NCI-H82 treated with DMSO at 0.1 percent for 48 hours (cell line): ENCODE measurements around the gene RRN3.
A peak's percentile ranks its signal among the peaks of the same experiment; 100 is the strongest.
"Not testable (repeated sequence)": the region's sequence is repeated elsewhere in the genome, so short reads cannot be mapped to it uniquely, and the experiment has no call there.

Experiments used
- DNase-seq: peaks from one replicate; lab custom pipeline; 2025; ENCODE audit not compliant: unreplicated experiment; lab: John Stamatoyannopoulos, UW

Gene RRN3

DNA sequence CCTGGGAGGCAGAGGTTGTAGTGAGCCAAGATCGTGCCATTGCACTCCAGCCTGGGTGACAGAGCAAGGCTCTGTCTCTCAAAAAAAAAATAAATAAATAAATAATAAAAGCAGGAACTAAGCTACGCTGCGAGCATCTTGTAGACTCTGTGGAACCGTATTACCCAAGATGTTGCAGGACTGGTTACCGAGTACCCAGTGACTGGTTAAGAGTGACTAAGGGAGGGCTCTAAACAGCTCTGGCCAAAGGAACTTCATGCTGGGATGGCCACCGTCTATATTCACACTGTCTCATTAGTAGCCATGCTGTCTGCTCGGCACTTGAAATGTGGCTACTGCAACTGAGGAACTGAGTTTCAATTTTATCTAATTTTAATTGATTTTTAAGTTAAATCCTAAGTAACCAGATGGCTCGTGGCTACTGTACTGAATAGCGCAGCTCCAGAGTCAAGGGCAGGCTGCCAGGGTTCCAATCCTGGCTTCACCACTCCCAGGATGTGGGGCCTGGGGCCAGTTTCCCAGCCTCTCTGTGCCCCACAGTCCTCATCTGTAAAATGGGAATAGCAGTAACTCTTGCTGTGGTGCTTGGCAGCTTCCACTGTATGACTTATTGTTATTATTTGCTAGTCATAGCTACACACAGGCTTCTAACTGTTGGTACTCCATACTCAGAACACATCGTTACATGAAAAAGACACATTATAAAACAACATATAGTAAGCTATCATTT is 41.2 kb downstream of the RRN3 start:
- DNase-seq = no peak

DNA sequence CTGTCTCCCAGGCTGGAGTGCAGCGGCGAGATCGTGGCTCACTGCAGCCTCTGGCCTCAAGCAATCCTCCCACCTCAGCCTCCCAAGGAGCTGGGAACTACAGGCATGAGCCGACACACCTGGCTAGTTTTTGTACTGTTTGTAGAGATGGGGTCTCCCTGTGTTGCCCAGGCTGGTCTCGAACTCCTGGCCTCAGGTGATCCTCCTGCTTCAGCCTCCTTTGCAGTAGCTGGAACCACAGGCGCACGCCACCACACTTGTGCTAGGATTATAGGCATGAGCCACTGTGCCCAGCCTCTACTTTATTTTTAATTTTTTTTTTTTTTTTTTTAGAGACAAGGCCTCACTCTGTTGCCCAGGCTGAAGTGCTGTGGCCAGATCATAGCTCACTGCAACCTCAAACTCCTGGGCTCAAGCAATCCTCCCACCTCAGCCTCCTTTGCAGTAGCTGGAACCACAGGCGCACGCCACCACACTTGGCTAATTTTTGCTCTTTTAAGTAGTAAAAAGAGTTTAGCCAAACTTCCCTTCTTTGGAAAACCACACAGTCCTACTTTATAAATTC is 42.6 kb downstream of the RRN3 start:
- DNase-seq = no peak

DNA sequence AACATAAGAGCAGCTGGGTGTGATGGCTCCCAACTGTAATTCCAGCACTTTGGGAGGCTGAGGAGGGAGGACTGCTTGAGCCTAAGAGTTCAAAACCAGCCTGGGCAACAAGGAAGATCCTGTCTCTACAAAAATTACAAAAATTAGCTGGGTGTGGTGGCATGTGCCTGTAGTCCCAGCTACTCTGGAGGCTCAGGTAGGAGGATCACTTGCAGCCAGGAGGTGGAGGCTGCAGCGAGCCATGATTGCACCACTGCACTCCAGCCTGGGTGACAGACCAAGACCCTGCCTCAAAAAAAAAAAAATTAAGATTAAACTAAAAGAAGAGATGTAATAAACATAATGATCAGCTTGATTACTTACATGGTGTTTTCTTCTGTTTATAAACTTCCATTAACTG is 43.6 kb downstream of the RRN3 start:
- not testable (repeated sequence) for DNase-seq

DNA sequence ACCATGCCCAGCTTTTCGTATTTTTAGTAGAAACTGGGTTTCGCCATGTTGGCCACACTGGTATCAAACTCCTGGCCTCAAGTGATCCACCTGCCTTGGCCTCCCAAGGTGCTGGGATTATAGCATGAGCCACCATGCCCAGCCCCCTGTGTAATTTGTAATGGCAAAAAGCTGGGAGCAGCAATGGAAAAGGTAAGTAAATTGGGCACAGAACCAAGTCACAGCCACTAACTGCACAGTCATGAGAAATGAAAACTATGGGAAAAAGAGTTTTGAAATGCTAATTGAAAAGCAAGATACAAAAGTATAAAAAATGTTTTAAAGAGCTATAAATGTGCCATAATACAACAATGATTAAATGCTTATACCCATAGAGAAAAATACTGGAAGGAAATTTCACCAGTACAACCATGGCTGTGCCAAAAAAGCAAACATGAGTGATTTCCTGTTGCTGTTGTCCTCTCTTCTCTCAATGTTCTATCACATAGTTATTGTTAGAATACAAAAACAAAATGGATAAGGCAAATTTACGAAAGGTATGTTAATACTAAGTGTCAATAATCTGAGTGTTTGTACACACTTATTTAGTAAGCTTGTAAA is 44.4 kb downstream of the RRN3 start:
- no peak for DNase-seq

DNA sequence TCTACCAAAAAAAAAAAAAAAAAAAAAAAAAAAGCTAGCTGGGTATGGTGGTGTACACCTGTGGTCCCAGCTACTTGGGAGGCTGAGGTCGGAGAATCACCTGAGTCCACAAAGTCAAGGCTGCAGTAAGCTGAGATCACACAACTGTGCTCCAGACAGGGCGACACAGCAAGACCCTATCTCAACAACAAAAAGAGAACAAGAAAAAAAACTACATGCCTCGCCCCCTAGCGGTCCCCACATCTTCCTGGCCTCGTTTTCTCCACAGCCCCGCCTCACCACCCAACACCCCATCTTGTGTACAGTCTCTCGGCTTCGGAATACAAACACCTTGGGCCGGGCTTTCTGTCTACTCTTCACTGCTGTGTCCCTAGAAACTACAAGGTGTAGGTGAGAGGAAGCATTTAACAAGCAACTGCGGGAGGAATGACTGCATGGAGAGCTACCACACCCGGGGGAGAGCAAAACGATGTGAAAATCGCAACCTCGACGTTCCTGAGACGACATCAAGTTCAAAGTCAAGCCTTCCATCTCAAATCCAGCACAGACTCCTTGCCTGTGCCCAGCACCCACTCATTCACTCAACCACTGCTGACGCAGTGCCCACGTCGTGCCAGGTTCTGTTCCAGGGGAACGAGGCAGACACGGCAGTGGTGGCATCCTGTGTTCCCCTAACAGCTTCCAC is 47.2 kb downstream of the RRN3 start:
- no peak for DNase-seq

DNA sequence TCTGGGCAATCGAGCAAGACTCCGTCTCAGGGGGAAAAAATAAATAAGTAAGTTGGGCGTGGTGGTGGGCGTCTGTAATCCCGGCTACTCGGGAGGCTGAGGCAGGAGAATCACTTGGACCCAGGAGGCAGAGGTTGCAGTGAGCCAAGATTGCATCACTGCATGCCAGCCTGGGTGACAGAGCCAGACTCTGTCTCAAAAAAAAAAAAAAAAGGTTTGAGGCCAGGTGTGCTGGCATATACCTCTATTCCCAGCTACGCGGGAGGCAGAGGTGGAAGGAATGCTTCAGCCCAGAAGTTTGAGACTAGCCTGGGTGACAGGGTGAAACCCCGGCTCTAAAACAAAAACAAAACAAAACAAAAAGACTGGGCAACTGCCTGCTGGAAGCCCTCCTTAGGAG is 48.8 kb downstream of the RRN3 start:
- not testable (repeated sequence) for DNase-seq

DNA sequence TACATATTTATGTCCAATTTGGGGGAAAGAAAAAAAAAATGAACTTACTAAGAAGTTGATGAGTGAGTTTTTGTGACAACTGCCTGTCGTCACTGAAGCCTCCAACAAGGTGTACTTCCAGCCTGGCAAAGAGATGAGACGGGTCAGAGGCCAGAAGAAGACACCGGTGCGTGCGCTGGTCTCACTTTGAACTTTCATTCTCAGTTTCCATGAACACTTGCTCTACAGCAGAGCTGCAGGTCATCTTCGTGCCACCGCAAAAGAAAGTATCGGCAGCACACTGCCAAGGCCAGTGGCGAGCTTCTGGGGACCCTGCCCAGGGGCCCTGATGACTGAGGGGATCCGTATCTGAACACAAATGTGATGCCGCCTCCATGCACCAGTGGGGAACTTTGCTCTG is 49.8 kb downstream of the RRN3 start:
- DNase-seq = no peak

DNA sequence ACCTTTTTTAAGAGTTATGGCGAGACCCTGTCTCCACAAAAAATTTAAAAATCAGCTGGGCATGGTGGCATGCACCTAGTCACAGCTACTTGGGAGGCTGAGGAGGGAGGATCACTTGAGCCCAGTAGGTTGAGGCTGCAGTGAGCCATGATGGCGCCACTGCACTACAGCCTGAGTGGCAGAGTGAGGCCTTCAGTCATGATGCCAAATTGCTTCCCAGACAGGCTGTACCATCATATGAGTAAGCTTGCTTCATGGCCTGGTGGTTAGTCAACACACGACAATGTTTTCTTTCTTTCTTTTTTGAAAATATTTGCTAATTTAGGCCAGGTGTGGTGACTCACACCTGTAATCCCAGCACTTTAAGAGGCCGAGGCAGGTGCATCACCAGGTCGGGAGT is 50.7 kb downstream of the RRN3 start:
- no peak for DNase-seq

DNA sequence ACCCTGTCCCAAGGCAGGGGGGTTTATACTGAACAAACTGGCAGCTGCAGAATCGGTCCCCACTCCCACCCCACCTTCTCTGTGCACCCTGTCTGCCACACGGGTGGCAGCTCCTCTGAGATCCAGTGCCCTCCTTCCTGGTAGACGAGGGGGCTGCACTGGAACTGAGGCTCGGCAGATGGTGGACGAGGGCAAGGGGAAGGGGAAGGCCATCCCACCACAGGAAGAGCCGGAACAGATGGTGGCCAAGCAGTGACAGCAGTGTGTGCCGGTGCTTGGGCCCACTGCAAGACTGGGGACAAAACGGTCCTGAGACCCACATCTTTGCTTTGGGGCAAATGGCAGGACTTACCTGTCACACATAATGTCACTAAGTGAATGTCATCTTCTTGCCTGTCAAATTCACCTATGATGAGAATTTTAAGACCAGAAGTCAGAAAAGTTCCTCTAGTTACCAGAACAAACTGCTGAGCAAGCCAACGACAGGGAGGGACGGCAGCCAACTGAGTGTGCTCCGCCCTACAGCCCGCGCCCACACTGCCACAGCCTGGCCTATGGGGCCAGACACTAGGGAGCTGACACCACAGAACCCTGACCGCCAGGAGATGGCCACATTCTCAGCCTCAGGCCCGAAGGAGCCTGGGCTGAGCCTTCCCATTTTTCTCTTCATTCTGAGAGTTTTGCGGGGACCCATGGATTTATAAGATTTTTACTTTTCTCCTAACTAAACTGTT is 52.6 kb downstream of the RRN3 start:
- DNase-seq = peak; percentile 36

DNA sequence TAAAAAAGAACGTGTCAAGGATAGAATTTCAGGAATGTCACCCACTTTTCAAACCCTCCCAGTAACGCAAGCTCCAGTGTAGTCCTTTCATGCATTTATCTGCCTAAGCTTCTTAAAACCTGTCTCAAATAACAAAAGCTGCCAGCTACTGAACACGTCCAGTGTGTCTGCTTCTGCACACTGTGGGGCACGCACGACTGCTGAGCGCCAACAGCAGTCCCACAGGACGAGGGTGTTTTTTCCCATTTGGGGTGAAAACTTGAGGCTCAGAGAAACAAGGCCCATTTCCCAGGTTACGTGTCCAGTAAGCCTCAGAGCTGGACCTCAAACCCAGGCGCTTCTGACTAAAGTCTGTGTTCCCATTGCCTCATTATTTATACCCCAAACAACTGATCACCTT is 55.4 kb downstream of the RRN3 start:
- peak; percentile 53 for DNase-seq

DNA sequence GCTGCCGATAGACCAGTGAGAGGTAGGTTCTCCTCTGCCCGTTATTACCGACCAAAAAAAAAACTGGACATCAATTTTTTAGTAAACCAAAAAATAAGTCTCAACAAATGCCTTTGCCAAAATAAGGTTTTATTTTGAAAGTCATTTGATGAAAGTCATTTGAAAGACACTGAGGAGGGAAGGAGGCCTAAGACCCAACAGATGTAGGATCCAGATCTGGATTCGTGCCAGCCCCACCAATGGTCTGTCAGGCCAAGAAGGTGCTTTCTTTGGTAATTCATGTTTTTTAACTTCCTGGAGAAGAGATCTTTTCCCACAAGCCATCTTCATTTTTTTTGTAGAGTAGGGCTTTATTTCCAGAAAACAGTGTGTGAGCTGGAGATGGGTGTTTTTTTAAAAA is 56.3 kb downstream of the RRN3 start:
- no peak for DNase-seq

DNA sequence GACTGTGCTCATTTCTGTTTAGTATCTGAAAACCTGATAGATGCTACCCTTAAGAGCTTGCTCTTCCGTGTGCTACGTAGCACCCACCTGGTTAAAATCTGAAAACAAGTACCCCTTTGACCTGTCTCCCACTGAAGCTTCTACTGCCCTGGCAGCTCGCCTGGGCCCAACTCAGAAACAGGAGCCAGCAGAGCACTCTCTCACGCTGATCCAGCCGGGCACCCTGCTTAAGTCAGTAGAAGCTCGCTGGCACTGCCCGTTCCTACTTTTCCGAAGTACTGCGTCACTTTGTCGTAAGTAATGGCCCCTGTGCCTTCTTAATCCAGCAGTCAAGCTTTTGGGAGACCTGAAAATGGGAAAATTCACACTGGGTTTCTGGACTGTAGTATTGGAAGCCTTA is 57.1 kb downstream of the RRN3 start:
- DNase-seq = no peak

DNA sequence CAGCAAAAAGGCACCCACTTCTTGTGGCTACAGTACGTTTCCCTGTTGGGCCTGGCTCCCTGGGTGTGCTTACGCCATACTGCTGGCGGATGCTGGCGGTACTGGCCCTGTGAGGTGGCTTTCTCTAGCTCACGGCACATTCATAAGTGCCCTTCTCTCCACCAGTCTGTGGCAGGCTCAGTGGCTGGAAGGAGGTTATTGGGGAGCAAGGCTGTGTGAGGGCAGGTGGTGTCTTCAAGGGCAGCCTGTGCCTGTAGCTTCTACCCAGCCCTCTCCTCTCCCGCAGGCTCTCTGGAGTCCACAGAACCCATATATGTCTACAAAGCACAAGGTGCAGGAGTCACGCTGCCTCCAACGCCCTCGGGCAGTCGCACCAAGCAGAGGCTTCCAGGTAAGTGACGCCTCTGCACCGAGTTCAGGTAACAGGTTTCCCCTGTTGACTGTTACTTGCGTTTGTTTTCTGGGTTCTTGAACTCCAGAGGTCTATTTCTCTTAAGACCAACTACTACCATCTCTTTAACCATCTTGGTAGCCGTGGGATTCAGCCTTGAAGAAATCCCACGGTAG is 58.8 kb downstream of the RRN3 start:
- no peak for DNase-seq

DNA sequence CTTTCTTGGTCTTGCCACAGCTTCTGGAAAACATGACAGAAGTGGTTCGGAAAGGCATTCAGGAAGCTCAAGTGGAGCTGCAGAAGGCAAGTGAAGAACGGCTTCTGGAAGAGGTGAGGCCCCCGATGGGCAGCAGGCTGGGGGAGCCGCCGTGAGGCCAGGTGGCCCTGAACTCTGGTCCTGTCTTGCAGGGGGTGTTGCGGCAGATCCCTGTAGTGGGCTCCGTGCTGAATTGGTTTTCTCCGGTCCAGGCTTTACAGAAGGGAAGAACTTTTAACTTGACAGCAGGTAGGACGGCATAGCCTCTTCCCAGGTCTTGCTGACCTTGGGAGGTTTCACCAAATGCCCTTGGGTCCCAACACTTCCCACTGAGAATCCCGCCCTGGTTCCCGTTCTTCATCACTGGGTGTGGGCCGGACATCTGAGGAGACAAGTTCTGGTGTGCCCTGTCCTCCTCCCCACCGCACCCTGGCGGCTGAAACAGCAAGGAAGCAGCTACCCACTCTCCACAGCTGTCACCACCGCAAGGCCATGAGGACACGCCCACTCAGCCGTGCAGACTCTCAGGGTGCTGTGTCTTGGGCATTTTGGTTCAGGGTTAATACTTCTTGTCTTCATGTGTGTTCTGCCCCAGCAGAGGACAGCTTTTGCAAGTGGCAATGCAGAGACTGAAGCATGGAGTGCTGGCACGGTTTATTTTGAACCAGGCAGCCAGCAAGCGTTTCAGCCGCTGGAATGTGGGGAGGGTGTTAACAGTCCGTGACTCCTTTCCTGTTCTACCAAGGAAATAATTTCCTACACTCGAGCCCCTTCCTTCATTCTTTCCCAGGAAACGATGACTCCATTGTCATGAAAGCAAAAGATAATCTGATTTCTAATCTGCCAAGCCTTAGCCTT is 59.6 kb downstream of the RRN3 start:
- no peak for DNase-seq

DNA sequence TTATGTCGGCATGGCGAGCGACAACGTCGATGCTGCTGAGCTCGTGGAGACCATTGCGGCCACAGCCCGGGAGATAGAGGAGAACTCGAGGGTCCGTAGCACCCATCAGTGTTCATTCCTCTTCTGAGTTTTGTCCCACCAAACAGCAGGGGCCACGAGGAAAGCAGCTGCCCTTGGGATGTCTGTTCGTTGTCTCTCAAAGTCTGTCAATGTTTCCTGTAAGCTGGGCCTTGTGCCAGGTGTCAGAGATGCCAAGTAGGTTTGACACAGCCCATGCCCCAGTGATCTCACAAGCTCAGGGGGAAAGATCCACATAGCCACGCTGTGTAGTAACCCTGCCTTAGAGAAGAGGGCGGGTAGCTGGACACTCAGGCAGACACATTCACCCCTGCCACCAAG is 60.8 kb downstream of the RRN3 start:
- no peak for DNase-seq

DNA sequence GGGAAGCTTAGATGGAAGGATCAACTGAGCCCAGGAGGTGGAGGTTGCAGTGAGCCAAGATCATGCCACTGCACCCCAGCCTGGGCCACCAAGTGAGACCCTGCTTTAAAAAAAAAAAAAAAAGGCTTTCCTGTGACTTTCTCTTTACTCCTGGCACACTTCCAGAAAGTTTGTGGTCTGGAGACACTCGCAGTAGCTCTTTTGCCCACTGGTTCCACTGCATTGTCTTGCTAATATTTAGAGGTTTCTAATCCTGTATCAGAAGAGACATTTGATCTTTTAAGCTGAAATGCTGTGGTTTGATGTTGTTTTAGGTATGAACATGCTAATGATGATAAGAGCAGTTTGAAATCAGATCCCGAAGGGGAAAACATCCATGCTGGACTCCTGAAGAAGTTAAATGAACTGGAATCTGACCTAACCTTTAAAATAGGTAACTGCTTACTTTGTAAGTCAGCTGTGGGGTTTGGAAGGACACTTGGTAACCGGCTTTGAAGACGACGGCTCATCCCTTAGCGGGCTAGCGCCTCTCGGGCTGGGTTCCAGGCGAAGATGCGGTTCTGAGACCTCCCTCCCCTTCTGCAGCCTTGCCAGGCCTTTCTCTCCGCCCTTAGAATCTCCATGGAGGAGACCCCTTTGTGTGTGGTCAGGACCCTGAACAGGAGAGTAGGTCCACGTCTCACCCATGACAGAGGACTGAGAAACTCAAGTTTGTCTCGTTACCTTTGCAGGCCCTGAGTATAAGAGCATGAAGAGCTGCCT is 61.3 kb downstream of the RRN3 start:
- no peak for DNase-seq

DNA sequence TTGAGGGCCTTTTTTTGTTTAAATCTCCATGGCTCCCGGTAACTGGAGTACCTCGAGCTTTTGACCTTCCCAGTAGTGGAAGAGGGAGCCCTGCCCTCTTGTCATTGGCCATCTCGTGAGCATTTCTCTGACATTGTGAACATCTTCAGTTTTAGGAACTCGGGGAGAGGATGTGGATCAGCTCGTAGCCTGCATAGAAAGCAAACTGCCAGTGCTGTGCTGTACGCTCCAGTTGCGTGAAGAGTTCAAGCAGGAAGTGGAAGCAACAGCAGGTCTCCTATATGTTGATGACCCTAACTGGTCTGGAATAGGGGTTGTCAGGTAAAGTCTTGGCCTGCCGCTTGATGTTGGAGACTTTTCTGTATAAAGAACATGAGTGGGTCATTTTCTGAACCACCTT is 62.5 kb downstream of the RRN3 start:
- DNase-seq = no peak

DNA sequence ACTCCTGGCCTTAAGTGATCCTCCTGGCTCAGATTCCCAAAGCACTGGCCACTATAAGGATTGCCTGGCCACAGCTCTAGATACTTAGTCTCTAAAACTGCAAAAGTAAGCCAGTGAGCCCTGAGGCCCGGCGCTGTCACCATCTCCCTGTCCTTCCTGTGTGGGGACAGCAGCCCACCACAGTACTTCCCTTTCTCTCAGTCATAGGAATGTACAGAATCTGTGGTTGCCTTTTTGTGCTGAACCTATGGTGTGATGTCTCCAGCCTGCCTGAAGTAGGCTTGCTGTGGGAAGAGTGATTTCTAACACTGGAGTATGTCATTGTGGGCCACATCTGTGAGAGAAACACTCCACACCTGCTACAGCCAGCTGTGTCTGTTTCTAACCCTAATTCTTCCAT is 62.9 kb downstream of the RRN3 start:
- DNase-seq = no peak

DNA sequence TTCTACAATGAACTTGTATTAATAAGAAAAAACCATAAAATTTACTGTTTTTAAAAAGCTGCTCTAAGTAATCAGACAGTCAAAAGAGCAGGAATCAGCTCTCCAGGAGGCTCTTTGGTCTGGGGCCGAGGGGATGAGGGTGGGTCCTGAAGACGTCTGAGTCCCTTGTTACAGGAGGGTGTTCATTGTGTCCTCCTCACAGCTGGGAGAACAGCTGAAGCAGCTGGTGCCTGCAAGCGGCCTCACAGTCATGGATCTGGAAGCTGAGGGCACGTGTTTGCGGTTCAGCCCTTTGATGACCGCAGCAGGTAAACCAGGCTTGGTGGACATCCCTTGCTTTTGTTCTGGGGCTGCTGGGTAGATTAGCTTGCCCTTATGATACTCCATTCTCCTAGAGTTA is 64.3 kb downstream of the RRN3 start:
- not testable (repeated sequence) for DNase-seq
